Inflammatory macrophage treated with lipopolysaccharide for 4 hours (primary cell): ENCODE measurements around the gene IRF8.
"Not testable (repeated sequence)": the region's sequence is repeated elsewhere in the genome, so short reads cannot be mapped to it uniquely, and the experiment has no call there.

ENCODE experiments used
- DNase-seq: peaks from one replicate; pipeline ENCODE4 v3.0.0-alpha.2; 2020

Gene IRF8

GRCh38 chr16:85940214-85940613 lies 41.3 kb downstream of the IRF8 start:
- DNase-seq = peak; percentile 84

DNA sequence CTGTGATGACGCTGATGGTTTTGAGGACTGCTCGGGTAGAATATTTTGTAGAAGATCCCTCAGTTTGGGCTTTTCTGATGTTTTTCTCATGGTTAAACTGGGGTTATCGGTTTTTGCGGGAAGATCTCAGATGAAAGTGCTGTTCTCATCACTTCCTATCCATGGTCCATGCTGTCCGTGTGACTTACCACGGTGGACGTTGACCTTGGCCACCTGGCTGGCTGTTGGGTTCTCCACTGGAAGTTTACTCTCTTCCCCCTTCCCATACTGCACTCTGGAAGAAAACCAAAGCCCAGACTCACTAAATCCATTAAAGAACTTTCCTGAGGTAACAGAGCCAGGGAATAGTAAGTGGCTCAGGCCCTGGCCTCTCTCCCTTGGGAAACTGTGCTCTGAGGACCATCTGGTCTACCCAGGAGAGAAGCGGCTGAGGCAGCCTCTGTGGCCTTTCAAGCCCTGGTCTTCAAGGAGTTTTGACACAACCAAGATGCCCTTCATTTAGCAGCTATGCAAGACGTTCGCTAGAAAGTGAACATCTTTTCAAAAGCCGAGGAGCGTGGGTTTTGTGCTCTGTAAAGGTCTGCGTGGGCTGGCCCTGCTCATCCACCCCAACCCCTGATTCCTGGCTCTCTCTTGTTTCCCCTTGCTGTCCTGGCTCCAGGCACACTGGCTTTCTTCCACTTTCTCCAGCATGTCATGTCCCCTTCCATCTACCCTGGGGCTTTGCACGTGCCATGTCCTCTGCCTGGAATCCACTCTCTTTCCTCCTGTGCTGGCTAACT lies 43.1 kb downstream of the IRF8 start:
- DNase-seq = no peak

- DNase-seq = not testable (repeated sequence)
Measured at GRCh38 chr16:85942659-85943058, 43.7 kb downstream of the IRF8 start.

DNA sequence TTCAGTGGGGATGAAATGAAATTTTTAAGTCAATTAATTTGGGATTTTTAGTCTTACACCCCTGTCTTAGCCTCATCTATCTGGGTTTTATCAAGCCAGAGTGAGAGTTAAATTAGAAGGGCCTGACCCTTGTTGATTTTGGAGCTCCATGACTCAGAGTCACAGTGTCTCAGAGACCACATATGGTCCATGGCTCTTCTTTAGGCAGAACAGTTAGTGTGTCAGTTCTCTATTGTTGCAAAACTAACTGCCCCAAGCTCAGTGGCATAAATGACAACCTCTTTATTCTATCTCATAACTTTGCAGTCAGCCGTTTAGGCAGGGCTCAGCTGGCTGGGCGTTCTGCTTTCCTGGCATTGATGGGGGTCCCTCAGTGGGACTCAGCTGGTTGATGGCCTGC lies 44.7 kb downstream of the IRF8 start:
- peak; percentile 71 for DNase-seq

GRCh38 chr16:85944572-85945423 lies 45.8 kb downstream of the IRF8 start:
- no peak for DNase-seq

GRCh38 chr16:85945424-85945751 lies 46.4 kb downstream of the IRF8 start:
- DNase-seq = no peak

GRCh38 chr16:85946541-85947124 lies 47.7 kb downstream of the IRF8 start:
- no peak for DNase-seq

DNA sequence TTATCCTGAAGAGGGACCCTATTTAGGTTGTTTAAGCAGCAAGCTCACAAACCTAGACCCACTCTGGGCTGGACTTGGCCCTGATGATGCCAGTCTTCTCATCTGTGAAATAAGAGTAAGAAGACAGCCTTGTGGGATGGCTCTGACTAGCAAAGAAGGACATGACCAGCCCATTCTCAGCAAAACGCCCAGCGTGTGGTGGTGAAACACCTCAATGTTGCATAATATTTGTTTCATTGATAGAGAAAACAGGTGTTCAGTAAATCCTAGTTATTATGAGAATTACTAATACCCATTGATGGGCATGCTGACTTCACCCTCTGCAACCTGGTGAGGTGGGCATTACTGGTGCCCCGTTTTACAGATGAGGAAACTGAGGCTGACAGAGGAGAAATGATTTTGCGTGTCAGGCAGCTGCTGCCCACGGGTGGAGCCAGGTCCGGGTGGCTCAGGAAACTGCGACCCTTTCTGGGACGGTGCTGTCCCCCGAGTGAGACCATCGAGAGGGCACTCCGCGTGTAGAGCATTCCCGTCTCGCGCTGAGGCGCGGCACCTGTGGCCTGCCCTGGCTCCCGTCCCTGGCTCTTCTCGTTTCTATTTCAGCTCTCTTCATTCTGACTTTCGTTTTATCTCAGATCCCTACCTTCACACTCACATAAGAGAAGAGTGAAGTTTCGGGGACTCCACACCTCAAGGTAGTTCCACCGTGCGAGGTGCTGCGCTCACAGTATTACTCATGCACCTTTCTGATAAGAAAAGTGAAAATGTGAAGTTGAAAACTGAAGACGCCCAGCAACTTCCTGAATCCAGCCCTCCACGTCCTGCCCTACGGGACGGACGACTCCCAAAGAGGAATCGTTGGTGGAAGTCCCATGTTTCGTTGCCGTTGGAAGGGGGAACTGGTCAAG lies 48.5 kb downstream of the IRF8 start:
- peak; percentile 28 for DNase-seq

DNA sequence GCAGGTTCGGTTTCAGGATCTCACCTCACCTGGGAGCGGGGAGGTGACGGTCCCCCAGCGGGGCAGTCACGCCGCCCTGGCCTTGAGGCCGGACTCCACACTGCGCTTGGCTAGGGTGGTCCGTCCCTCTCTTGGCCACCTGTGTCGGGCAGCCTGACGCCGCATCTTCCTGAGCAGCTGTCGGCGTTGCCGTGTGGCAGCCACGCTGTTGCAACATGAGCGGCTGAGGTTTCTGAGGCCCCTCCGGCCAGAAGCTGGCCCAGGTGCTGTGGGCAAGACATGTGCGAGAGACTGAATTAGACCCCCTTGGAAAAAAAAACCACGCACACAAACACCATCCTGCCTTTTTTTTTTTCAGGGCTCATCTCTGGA lies 49.2 kb downstream of the IRF8 start:
- no peak for DNase-seq

DNA sequence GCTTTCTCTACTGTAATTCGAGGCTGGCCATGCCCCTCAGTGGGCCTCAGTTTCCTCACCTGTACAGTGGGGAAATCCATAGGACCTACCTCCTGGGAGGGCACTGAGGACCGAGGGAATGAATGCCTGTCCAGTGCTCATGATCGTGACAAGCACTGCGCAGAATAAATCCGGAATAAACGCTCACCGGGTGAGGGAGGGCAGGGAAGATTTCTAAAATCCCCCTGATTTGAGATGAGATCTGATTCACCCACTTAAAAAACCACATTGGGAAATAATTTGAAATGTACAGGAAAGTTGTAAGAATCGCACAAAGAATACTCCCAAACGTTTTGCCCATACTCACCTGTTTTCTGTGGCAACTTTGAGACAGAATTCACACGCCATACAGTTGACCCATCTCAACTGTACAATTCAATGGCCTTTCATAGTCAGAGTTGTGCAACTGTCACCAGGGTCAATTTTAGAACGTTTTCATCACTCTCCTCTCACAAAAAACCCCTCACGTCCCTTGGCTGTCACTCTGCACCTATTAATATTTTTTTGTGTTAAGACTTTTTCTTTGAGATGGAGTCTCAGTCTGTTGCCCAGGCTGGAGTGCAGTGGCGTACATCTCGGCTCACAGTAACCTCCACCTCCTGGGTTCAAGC lies 49.8 kb downstream of the IRF8 start:
- no peak for DNase-seq

DNA sequence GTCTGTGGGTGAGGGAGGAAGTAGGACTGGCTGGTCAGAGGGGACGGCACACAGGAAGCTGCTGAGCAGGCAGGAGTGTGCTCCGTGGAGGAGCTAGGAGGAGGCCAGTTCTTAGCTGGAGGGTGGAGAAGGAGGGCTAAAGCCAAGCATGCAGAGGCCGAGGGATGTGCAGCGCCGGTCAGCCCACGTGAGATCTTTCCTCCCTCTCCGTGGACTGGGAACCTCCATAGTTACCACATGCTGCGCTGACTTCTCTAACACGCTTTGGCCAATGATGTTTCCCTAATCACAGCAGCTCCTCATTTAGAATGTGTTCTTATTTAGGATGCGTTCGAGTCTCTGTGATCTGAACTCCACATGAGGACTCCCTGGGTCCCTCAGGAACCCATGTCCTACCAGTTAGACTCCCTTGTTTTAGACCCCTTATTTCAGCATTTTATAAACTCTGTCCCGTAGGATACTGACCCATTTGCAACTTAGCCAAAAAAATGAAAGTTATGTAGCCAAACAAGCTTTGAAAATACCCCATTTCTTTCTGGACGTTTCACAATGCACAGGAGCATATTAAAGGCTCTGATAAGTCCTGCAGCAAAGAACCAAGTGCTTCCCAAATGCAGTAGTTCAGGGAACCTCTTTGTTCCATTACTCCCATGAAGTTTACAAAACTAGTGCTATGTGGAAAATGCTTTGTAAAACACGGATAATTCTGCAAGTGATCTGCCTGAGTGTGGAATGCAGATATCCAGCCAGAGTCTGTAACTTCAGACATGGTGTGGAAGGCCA lies 51.4 kb downstream of the IRF8 start:
- peak; percentile 75 for DNase-seq

GRCh38 chr16:85952197-85952596 lies 53.2 kb downstream of the IRF8 start:
- no peak for DNase-seq

GRCh38 chr16:85952811-85953210 lies 53.8 kb downstream of the IRF8 start:
- DNase-seq = no peak

GRCh38 chr16:85954927-85955519 lies 56.1 kb downstream of the IRF8 start:
- DNase-seq = no peak

DNA sequence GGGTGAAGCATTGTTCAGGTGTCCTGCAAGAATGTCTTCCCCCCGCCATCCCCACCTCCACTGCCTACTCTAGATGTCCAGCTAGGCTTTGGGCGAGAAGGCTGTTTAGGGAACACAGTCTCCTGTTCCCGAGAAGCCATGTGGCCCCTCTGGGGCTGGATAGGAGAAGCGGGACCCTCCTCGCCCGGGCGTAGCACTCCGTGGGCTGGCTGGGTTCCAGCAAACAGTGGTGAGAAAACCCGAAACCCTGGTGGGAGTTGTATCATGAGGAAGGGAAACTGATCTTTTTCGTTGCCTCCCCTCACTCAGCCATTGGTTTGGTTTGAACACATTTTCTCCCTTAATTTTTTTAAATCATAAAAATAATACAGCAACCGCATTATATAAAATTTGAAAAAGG lies 56.6 kb downstream of the IRF8 start:
- no peak for DNase-seq

GRCh38 chr16:85956426-85956825 lies 57.5 kb downstream of the IRF8 start:
- DNase-seq = no peak

GRCh38 chr16:85958731-85959130 lies 59.8 kb downstream of the IRF8 start:
- DNase-seq = no peak

DNA sequence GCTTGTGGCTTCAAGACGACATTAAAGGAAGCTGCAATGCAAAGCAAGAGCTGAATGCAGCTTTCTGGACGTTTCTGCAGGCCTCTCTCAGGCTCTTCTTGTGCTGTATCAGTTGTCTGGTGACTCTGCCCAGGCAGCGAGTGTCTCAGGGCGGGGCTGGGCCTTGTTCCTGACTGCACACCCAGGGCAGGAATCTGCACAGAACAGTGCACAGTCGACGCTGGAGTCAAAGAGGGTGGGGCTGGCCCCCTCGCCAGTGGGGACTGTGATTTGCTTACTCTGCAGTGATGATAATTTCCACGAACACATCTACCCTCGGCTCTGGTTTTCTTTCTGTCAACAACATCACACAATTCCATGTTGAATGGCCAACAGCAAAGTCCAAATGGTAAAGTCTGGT lies 60.7 kb downstream of the IRF8 start:
- DNase-seq = no peak

DNA sequence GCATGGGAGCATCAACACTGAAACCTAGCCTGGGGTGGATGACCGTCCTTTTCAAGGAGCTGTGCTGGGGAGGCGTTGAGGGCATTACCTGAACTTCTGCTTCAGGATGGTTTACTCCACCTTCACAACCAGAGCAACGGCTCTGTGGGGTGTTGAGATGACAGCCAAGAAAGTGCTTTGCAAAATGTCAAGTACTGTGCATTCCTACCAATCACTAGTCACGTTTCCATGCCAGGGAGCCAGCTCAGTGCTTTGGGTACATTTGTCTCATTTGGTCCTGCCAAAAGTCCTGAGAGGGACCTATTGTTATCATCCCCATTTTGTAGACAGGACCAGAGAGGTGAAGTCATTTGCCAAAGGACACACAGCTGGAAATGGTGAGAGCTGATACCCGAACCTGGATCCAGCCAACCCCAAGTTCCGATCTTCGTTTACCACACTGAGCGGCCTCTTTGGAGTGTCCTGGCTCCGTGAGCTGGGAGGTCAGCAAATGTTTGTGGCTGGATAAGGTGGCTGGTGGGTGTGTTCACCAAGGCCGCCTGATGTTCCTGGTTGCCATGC lies 61.6 kb downstream of the IRF8 start:
- no peak for DNase-seq

DNA sequence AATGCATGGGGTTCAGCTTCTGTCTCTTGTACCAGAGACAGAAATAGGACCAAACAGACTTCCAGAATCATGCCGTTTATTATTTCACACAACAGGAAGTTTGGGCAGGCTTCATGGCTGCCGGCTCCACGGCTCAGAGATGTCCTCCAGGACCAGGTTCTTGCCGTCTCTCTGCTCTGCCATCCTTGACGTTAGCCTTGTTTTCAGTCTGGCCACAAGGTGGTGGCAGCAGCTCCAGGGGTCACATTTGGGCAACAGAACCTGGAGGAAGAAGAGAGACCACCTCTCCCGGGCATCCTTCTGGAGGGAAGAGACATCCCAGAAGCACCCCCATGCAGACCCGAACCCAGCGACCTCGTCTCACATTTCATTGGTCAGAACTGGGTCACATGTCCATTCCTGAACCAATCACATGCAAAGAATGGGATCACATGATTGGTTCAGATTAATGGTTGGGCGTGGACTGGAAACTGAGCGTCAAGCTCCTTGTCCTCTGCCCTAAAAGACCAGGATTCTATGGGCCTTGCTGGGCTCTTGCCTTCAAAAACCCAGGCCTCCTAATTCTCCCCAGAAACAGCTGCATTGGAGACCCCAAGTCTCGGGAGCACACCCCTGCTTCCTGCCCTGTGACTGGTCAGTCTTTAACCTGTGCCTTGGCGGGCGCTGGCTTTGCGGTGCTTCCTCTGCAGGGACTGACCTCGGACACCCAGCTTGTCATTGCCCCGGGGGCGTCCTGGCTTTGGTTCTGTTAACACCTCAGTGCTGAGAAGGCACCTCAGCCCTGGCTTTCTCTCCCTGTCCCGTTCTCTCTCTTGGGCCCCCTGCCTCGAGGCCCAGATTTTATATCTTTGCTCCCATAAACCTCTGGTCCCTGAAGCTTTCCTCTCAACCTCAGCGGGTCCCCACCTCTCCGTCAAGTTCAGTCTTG lies 63.3 kb downstream of the IRF8 start:
- DNase-seq = no peak
